Suprapubic skin (tissue), 4 donors: ENCODE measurements around the gene PITPNM2.

Experiments used
- EP300 ChIP-seq: sonication (generic); formaldehyde crosslinking; IDR thresholded peaks from one replicate; pipeline ENCODE4 v1.6.1; 2017; ENCODE audit warnings: antibody characterized with exemption
- POLR2A ChIP-seq, 2 donors: fragments of 450-650 bp; IDR thresholded peaks; one replicate each; pipeline ENCODE4 v1.6.1; 2017; ENCODE audit warnings: antibody characterized with exemption in 2 of 2, mild to moderate bottlenecking in 2 of 2, moderate library complexity in 2 of 2
- POLR2AphosphoS5 ChIP-seq, 3 donors: sonication (generic); formaldehyde crosslinking; IDR thresholded peaks; one replicate each; pipeline ENCODE4 v1.6.1; 2017; ENCODE audit warnings: antibody characterized with exemption in 3 of 3

DNA sequence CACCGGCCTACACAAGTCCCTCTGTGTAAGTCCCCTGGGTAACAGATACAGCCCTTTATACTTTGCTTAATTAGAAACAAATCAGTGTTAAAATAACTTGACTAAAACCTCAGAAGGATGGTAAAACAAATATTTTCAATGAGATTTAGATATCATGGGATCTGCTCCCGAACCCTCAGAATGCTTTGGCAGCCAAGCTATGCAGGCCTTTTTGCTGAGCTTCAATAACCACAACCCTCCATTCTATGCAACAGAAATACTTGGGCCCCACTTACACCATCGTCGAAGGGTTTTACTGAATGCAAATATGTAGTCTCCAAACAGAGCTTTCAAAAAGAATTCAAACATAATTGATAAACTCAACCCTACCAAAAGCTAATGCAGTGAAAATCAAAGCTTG is 29.3 kb upstream of the PITPNM2 start:
- TF ChIP-seq EP300 (no peak), POLR2A (IDR thresholded peaks at IDR 0.05) (no peak), POLR2AphosphoS5 (IDR thresholded peaks at IDR 0.05) (no peak)
